Measurements from ENCODE around the gene NUTM1.
"Not testable (repeated sequence)": the region's sequence is repeated elsewhere in the genome, so short reads cannot be mapped to it uniquely, and the experiment has no call there.

GRCh38 chr15:34403160-34403598 is 60.1 kb downstream of the NUTM1 start:
- TF ChIP-seq CTCF, POLR2AphosphoS5 (IDR thresholded peaks at IDR 0.05): not testable (repeated sequence)
